Measurements from ENCODE around the gene CD52. TPM values are rescaled to one million over a fixed set of nuclear protein-coding genes. Genes with fewer than 3 reads are reported as not detected.

The CD52 gene
- total and polyA plus RNA-seq, 2 of the 13 experiments (the other 11 are each of a cell fraction or from before 2014, with no cell fraction given), result 0.32 TPM; not detected in 1

GRCh38 chr1:26351590-26352337, 34.0 kb downstream of the CD52 start (continued):
- TF ChIP-seq ZNF318 (CRISPR knock-in tag; IDR thresholded peaks at IDR 0.05) (no peak), NFYC (CRISPR knock-in tag; IDR thresholded peaks at IDR 0.05) (peak; percentile 56), CREB3 (CRISPR knock-in tag; IDR thresholded peaks at IDR 0.05) (no peak), ZNF503 (CRISPR knock-in tag; IDR thresholded peaks at IDR 0.05) (no peak), SRY (CRISPR knock-in tag; IDR thresholded peaks at IDR 0.05) (no peak), RBAK (CRISPR knock-in tag; IDR thresholded peaks at IDR 0.05) (no peak), ZNF7 (CRISPR knock-in tag; IDR thresholded peaks at IDR 0.05) (0 out of 2 replicates have a peak, but pooled peaks have one; percentile 6), IKZF4 (CRISPR knock-in tag; IDR thresholded peaks at IDR 0.05; ENCODE audit: borderline replicate concordance, low read depth, not compliant biosample characterization) (no peak), NFYB (CRISPR knock-in tag; IDR thresholded peaks at IDR 0.05) (peak; percentile 69), IRX3 (CRISPR knock-in tag; IDR thresholded peaks at IDR 0.05; ENCODE audit: borderline replicate concordance, low read depth) (no peak), ZNF75D (CRISPR knock-in tag; IDR thresholded peaks at IDR 0.05; ENCODE audit: borderline replicate concordance) (no peak), ZNF574 (CRISPR knock-in tag; IDR thresholded peaks at IDR 0.05) (peak; percentile 66), GZF1 (CRISPR knock-in tag; IDR thresholded peaks at IDR 0.05) (no peak), SALL2 (CRISPR knock-in tag; IDR thresholded peaks at IDR 0.05) (no peak)

Data from HepG2 (cell line).